Muscle of back (tissue), 11 donors: ENCODE data around the gene F7. TPM values are rescaled to one million over a fixed set of nuclear protein-coding genes. Genes with fewer than 3 reads are reported as not detected.
"Not testable (repeated sequence)": the region's sequence is repeated elsewhere in the genome, so short reads cannot be mapped to it uniquely, and the experiment has no call there.

Experiments used
- DNase-seq, 3 donors: peaks; one replicate each; pipeline versions ENCODE4 v3.0.0 to v3.0.0-alpha.2; 2013
- polyA plus RNA-seq, 10 donors: library from polyadenylated mRNA; unstranded; fragments of 120-200 nt; gene quantifications; one replicate each; pipeline ENCODE4 v1.2.1, GENCODE V29; 2013; ENCODE audit not compliant: insufficient read length in 10 of 10

Gene F7
- polyA plus RNA-seq, 10 donors: 0.40 to 3.6 (median 1.8) TPM

DNA sequence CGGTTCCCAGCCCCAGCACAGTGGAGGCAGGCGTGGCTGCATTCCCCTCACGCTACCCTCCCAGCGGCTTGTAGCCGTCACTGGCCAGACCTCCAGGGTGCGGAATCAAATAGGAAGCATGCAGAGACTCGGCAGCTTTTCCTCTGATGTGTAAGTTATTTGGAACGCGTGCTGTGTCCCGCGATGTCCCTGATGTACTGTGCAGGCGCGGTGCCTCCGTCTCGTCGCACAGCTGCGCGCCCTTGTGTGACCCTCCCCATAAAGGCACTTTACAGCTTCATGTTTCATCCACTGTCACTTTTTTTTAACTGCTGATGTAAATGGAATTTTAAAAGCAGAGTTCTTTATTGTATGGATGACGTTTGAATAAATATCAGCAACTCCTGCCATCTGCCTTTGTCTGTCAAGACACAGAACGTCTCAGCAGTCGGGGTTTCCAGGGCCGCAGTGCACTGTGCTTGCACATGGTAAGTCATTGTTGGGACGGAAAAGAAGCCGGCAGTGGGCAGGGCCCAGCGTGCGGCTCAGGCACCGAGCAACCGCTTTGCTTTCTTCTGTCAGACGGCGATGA, 7.3 kb upstream of the F7 start:
- peak; percentile 69 to 89 (median 84) for DNase-seq

DNA sequence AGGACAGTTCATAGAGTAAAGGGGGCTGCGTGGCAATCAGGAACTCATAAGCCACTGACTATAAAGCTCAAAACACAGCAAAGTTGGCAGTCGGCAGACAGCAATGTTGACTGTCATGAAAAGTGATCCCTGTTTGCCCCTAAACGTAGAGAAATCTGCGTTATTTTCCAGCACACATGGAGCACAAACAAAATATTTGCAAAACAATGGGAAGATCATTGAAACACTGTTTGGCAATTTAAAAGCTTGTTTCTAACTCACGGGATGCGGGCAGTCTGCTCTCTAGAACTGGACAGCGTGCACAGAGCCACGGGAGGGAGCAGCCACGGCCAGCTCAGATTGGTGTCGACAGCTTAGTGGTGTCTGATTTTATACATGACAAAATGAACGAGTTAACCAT, 6.4 kb upstream of the F7 start:
- DNase-seq: no peak

DNA sequence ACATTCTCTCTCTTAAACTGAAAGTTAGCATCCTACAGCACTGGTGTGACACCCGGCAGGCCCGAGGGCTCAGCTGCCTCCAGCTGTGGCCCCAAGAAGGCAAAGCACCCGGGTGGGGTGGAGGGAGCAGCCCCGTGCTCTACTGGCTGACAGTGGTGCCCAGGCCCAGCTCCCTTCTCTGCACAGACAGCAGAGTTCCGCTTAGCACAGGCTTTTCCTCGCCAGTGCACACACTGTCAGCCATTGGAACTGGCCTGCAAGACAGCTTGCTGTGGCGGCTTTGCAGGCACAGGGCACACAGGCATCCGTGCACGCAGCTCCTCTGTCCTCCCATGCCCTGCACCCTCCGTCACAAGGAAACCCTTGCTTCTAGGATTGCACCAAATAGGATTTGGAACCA, 3.3 kb upstream of the F7 start:
- DNase-seq: not testable (repeated sequence)

DNA sequence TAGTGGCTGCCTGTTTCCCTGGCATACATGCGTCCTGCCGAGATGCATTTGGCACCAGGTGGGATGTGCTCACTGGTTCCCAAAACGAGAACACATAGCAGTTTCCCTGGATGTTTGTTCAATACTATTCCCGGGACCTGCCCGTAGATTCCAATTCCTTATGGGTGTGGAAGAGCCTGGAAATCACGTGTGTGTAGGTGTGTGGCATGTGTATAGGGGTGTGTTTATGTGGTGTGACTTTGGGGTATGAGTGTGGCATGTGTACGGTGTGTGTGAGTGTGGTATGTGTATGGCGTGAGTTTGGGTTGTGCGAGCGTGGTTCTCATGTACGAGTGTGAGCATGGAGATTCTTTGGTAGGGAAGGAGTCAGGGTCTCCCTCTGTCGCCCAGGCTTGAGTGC, 2.9 kb upstream of the F7 start:
- DNase-seq: no peak

DNA sequence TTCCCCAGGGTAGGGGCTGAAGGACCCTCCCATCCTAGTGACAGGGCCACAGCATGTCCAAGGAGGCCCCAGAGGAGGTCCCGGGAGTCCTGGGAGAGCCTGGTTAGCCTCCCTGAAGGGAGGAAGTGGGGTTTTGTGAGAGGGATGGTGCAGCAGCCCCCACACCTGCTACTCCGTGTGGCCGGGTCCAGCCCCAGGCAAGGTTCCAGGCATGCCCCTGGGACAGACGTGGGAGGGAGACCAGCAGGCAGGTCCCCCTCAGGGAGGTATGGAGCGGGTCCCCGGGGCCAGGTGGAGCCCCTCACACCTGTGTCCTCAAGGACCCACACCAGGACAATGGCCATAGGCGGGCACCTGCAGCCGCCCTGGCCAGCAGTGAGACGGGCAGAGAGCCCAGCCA, 1.9 kb upstream of the F7 start:
- DNase-seq: no peak

DNA sequence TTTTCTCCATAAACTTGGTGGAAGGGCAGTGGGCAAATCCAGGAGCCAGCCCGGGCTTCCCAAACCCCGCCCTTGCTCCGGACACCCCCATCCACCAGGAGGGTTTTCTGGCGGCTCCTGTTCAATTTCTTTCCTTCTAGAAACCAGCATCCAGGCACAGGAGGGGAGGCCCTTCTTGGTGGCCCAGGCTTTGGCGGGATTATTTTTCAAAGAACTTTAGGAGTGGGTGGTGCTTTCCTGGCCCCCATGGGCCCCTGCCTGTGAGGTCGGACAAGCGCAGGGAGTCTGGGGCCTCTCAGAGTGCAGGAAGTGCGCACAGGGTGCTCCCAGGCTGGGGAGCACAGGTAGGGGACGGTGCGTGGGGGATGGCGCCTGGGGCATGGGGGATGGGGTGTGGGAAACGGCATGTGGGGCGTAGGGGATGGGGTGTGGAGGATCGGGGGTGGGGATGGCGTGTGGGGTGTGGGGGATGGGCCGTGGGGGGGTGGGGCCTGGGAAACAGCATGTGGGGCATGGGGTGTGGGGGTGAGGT, 396 bp downstream of the F7 start:
- DNase-seq: peak in 1 of 3 donors; percentile 33

DNA sequence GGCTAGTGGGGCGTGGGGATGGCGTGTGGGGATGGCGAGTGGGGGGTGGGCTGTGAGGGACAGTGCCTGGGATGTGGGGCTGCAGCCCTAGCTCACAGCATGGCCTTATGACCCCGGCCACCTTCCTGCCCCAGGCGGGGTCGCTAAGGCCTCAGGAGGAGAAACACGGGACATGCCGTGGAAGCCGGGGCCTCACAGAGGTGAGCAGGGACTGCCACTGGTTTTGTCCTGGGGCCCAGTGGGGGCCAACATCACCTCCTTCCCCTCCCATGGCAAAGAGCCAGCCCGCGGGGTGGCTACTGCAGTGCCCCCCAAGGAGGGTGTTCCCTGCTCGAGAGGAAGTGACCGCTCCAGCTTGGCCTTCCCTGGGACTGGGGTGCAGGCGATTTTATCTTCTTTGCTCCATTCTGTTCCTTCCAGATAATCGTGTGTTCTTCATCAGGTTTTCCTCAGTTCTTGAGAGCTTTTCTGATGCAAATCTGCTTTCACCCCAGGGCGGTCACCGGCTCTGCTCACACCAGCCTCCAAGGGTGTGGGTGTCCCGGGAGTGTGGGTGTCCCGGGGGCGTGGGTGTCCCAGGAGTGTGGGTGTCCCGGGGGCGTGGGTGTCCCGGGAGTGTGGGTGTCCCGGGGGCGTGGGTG, 1.2 kb downstream of the F7 start:
- DNase-seq: peak in 1 of 3 donors; percentile 73

DNA sequence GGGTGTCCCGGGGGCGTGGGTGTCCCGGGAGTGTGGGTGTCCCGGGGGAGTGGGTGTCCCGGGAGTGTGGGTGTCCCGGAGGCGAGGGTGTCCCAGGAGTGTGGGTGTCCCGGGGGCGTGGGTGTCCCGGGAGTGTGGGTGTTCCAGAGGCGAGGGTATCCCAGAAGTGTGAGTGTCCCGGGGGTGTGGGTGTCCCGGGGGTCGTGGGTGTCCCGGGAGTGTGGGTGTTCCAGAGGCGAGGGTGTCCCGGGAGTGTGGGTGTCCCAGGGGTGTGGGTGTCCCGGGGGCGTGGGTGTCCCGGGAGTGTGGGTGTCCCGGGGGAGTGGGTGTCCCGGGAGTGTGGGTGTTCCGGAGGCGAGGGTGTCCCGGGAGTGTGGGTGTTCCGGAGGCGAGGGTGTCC, 2.9 kb downstream of the F7 start:
- not testable (repeated sequence) for DNase-seq

DNA sequence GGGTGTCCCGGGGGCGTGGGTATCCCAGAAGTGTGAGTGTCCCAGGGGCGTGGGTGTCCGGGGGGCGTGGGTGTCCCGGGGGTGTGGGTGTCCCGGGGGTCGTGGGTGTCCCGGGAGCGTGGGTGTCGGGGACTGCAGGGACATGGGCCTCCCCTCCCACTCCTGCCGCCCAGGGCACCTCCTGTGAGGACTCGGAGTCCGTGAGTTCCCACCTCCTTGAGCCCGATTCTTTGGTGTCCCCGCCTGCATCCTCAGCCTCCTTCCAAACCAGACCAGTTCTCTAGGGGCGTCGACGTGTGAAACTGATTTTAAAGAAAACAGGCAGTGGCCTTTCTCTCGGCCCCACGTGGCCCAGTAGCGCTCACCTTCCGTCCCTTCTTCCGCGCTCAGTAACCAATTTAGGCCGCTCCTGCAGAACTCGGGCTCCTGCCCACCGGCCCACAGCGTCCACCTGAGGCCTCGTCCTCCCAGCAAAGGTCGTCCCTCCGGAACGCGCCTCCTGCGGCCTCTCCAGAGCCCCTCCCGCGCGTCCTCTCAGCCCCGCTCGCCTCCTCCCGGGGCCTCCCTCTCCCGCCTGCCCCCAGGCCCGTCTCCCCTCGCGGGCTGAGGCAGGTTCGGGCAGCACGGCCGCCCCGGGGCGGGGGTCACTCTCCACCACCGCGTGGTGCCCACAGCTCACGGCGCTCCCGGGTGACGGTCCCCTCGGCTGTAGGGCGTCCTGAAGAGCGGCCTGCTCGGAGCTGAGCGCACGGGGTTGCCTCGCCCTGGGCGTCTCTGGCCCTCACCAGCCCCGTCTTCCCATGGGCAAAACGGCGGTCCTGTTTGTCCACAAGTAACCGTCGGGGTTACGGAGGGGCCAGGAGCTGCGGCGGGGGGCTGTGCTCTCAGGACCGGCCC, 3.8 kb downstream of the F7 start:
- DNase-seq: peak in 1 of 3 donors; percentile 78

DNA sequence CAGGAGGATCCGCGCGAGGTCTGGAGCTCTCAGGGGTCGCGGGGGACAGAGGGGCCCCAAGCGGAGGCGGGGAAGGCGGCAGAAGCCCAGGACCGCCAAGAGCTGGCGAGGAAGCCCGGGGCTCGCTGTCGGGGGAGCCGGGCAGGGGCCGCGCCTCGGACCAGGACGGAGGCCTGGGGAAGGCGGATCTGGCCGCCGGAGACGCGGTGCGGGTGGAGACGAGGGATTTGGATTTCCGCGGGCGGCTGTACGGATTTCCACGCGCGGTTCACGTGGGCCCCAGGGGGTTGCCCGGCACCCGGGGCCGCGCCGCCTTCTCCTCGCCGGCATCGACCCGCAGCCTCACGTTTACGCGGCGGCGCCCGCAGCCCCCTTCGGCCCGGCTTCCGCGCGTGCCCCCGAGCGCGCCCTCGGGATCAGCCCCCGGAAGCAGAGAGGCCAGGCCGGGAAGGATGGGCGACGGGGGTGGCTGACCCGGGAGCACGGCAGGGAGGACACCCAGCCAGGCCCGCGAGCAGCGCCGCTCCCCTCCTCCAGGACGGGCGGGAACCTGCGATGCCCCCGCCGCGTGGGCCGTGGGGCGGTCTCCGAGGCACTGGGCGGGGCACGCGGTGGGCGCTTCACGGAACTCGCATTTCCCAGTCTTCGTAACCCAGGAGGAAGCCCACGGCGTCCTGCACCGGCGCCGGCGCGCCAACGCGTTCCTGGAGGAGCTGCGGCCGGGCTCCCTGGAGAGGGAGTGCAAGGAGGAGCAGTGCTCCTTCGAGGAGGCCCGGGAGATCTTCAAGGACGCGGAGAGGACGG, 4.7 kb downstream of the F7 start:
- DNase-seq: peak in 1 of 3 donors; percentile 76

DNA sequence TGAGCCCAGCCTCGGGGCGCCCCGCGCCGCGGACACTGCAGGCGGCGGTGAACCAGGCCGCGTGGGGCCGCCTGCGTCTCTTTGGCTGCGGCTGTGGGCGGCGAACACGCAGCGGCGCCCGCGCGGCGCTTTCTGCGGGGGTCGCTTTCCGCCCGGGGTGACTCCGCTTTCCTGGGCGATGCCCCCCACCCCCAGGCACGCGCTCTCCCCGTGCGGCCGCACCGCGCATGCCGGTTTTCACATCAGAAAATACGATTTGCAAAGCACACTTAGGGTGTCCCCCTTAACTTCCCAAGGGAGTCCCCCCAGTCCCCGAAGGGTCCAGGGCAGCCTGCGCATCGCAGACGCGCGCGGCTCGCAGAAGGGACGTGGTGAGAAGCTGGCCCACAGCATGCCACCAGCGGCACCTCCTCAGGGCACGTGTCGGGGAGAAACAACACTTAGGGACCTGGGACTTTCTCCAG, 5.3 kb downstream of the F7 start:
- DNase-seq: peak in 1 of 3 donors; percentile 57

DNA sequence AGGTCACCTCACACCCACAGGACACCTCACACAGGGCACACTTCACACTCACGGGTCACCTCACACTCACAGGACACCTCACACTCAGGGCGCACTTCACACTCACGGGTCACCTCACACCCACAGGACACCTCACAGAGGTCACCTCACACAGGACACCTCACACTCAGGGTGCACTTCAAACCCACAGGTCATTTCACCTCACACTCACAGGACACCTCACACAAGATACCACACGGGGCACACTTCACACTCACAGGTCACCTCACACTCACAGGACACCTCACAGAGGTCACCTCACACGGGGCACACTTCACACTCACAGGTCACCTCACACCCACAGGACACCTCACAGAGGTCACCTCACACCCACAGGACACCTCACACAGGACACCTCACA, 6.2 kb downstream of the F7 start:
- not testable (repeated sequence) for DNase-seq

DNA sequence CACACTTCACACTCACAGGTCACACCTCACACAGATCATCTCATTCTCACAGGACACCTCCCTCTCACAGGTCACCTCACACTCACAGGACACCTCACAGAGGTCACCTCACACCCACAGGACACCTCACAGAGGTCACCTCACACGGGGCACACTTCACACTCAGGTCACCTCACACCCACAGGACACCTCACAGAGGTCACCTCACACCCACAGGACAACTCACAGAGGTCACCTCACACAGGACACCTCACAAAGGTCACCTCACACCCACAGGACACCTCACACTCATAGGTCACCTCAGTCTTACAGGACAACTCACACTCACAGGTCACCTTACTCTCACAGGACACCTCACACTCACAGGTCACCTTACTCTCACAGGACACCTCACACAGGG, 6.9 kb downstream of the F7 start:
- DNase-seq: not testable (repeated sequence)

DNA sequence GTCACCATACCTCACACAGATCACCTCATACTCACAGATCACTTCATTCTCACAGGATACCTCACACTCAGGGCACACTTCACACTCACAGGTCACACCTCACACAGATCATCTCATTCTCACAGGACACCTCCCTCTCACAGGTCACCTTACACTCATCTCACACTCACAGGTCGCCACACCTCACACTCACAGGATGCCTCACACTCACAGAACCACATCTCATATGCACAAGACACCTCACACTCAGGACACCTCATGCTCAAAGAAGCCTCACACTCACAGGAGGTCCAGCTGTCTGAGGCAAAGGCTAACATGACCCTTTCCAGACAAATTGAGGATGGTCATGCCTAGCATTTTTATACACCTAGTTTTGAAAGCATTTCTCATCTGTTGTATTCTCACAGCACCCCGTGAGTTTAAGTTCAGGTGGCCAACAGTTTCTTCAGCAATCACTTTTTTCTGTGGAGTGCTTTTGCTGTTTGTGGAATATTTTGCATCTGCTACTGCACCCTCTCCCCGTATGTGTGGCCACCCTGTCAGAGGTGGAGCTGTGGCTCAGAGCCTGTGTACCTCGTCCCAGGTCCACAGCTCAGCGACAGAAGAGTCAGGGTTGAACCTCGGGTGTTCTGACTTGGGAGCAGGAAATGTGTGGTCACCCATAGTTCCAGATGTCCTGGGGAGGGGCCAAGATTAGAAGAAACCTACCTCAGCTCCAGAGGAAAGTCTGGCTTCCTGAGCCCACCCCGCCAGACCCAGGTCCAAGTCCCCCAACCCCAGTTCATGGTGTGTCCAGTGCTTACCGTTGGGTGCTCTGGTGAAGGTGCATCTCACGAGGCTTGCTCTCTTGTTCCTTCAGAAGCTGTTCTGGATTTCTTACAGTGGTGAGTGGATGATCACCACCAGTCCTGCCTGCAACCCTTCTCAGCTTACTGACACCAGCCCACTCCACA, 7.6 kb downstream of the F7 start:
- no peak for DNase-seq

DNA sequence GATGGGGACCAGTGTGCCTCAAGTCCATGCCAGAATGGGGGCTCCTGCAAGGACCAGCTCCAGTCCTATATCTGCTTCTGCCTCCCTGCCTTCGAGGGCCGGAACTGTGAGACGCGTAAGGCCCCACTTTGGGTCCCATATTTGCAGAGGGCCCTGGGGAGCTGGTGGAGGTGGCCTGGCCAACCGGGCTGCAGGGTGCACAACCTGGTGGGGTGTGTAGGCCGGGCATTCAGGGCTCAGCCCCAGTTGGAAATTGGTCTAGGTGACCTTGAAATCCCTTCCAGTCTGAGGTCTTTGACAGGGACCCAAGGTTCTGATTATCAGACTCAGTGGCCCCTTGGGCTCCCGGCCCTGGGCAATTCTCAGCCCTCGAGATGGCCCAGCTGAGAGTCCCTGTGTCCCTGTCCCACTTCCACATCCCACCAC, 8.3 kb downstream of the F7 start:
- DNase-seq: no peak

DNA sequence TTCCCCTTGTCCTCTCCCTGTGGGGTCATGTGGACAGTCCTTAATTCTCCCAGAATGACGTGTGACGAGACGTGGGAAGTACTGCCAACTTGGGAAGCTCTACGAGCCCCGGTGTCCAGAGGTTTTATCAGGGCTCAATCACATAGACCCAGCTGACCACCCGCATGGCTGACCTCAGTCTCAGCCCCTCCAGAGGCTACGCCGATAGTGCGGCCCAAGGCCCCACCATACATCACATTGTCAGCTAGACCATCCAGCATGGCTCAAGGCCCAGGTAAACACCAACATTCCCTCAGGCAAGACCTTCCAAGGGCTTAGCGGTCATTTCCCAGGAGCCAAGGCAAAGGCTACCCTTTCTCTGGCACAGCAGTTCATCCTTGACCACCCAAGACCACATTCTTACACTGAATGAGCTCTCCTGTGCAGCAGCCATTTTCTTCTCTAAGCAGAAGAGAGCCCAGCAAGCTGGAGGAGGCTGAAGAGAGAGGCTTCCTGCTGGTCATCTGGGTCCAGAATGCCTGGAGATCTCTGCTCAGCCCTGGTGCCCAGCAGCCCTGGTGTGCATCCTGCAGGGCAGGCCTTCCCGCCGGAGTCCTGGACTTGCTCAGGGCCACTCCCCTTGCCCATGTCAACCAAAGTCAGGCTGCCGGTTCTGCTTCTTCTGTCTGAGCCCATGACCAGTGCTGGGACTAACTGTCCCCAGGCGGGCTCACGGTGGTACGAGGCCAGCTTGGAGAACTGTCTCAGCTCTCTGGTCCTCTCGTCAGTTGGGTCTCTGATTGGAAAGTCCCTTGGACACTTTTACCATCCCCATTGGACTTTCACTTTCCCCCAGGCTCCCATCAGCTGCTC, 9.1 kb downstream of the F7 start:
- no peak for DNase-seq

DNA sequence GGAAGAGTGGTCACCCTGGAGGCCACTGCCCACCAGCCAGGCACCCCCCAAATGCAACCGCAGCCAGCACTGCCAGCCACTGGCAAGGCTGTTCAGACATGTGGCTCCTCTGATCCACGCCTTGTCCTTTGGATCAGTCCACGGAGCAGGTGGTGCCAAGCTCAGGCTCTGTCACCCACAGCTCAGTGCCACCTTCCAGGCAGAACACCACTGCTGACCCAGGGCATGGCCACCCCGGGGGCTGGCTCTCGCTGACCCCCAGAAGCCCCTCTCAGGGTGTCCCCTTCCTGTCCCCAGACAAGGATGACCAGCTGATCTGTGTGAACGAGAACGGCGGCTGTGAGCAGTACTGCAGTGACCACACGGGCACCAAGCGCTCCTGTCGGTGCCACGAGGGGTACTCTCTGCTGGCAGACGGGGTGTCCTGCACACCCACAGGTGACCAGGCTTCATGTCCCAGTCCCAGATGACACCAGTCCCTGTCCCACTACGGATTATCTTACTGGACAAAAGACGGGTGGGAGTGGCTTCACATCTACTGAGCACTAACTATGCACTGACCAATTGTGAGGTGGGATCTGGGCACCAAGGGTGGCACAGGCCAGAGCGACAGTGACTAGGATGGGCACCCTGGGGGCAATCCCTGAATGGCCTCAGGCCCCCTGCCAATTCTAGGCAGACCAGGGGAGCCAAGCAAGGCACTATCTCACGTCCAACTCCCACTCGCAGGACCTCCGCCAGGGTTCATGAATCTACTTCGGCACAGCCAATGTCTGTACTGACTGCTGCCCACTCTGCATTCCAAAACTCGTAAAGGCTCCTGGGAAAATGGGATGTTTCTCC, 10.0 kb downstream of the F7 start:
- no peak for DNase-seq

DNA sequence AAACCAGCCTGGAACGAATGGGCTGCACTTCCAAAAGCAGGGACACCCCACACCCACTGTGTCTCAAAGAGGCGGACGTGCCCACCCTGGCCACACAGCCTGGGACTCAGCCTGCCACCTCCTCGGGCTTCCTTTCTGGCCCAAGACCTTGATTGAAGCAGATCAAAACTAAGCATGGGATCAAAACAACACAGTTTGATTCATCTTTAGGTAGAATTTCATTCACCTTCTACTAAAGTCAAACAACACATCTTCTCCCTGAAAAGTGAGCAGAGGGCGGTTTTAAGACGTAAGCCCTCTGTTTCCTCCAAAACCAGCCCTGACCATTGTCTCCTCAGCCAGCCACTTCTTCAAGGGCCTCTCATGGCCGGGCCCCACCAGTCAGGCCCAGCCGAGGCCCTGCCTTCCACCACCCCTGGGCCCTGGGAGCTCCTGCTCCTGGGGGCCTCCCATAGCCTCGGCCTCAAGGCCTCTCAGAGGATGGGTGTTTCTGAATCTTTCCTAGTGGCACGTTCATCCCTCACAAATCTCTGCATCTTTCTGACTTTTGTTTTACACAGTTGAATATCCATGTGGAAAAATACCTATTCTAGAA, 10.7 kb downstream of the F7 start:
- DNase-seq: no peak
